Endothelial cell of hepatic sinusoid (primary cell): ENCODE measurements around the gene SMCO1.
"Not testable (repeated sequence)": the region's sequence is repeated elsewhere in the genome, so short reads cannot be mapped to it uniquely, and the experiment has no call there.

Source experiments
- in situ Hi-C: cut with HindIII; loops from 2 replicates; pipeline ENCODE4 v1.10.0; 2017; ENCODE audit warnings: low sequenced_read_pairs

SMCO1 gene, protein sequence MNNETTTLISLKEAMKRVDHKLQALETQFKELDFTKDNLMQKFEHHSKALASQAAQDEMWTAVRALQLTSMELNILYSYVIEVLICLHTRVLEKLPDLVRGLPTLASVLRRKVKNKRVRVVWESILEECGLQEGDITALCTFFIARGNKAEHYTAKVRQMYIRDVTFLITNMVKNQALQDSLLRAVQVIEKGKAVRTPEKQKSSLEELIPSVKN

GRCh38 chr3:196514913-196515621 lies at the start of gene SMCO1:
SMCO1 (minus strand) TSS chr3:196515346; CDS start chr3:196515209, 137 bp downstream.
- in situ Hi-C loops, result loop anchor here (5.0 to 10.0 kb wide), 3 partner anchors 38 to 370 kb away; no protein-coding TSS in a partner anchor

DNA sequence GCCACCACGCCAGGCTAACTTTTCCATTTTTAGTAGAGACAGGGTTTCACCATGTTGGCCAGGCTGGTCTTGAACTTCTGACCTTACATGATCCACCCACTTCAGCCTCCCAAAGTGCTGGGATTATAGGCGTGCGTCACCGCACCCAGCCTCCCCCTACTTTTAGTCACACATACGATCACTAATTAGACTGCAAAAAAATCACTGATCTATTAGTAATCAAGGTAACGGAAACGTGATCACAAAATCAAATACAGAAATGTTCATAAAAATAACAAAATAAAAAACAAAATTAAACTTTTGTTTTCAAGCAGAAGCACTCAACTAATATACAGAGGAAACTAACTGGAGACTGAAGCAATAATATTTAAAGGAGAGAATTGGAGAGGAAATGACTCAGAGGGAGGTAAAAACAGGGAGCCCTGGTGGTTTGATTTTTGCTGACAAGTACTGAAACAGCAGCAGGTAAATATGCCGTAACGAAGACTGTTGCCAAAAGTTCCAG lies 48.6 kb upstream of the SMCO1 start:
- in situ Hi-C loops, result no loop called here

DNA sequence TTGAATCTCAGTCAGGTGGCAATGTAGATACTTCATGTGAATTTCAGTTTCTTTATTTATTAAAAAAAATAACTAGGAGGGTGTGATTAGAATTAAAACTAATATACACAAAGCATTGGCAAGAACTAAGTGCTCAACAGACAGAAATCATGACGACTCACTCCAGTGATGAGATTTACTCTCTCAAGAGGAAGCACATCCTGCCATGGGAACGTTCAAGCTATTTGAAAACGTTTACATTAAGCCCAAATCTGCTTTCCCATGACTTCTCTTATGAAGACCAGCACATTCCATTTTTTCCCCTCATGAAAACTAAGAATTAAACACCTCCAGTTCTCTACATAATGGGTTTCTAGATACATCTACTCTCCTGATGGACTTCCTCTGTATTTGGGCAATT lies 44.7 kb upstream of the SMCO1 start:
- in situ Hi-C loops, result no loop called here

DNA sequence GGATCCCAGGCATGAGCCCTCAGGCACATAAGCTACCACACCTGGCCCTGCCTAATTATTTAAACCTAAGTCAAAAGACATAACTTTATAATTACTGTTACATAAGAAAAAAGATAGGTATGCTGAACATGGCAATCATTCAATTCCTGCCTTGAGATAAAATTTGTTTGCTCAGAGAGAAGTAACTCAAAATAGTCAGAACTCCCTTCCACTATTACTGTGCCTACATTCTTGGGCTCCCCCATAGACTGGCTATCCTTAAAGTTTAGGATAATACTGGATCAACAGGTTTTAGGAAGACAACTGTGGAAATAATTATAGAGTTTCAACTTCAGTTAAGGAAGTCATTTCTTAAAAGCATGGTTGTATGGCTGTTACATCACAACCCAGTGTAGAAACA lies 43.3 kb upstream of the SMCO1 start:
- in situ Hi-C loops, result no loop called here

DNA sequence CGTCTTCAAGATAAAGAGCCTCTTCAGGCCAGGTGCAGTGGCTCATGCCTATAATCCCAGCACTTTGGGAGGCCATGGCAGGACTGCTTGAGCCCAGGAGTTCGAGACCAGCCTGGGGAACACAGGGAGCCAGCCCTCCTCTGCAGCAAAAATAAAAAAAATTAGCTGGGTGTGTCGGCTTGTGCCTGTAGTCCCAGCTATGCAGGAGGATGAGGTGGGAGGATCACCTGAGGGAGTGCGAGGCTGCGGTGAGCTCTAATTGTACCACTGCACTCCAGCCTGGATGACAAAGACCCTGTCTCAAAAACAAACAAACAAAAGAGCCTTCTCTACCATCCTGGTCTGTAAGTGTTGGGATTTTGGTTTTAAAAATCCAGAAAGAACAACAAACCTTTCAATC lies 42.1 kb upstream of the SMCO1 start:
- in situ Hi-C loops, result no loop called here

- in situ Hi-C loops, result no loop called here
Observed at GRCh38 chr3:196555295-196555694, 40.1 kb upstream of the SMCO1 start.

GRCh38 chr3:196554205-196554604 lies 39.1 kb upstream of the SMCO1 start:
- in situ Hi-C loops, result no loop called here

DNA sequence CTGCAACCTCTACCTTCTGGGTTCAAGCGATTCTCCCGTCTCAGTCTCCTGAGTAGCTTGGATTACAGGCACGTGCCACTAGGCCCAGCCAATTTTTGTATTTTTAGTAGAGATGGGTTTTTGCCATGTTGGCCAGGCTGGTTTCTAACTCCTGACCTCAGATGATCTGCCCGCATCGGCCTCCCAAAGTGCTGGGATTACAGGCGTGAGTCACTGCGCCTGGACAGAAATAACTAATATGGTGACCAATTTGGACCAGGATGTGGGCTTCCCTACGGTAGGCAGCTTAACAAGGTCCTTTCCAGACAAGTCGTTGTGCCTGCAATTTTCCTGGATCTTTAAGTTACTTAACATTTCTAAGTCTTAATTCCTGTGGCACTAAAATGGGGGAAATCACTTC lies 38.4 kb upstream of the SMCO1 start:
- in situ Hi-C loops, result no loop called here

DNA sequence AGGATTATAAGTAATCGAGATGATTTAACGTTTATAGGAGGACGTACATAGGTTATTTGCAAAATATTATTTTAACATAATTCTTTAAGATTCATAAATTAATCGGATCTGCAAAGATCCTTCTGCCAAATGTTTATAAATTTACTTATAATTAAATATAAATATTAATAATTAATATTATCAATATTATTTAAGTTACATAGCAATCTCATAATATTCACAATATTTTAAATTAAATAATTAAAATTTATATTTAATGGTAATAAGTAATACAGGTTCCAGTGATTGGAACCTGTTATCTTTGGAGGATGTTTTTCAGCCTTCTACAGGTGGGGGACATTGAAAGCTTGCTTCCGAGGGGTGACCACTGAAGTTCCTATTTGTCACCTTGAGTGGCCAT lies 37.1 kb upstream of the SMCO1 start:
- in situ Hi-C loops, result no loop called here

DNA sequence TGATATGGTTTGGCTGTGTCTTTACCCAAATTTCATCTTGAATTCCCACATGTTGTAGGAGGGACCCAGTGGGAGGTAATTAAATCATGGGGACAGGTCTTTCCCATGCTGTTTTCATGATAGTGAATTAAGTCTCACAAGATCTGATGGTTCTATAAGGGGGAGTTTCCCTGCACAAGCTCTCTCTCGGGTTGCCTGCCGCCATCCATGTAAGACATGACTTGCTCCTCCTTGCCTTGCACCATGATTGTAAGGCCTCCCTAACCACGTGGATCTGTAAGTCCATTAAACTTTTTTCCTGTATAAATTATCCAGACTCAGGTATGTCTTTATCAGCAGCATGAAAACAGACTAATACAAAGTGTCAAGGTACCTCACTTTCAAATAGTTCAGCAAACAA lies 35.0 kb upstream of the SMCO1 start:
- in situ Hi-C loops, result not testable (repeated sequence)

DNA sequence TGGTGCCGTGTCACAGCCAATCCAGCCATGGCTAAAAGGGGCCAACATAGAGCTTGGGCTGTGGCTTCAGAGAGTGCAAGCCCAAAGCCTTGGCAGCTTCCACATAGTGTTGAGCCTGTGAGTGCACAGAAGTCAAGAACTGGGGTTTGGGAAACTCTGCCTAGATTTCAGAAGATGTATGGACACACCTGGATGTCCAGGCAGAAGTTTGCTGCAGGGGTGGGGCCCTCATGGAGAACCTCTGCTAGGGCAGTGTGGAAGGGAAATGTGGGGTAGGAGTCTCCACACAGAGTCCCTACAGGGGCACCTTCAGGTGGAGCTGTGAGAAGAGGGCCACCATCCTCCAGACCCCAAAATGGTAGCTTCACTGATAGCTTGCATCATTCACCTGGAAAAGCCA lies 34.2 kb upstream of the SMCO1 start:
- in situ Hi-C loops, result not testable (repeated sequence)

DNA sequence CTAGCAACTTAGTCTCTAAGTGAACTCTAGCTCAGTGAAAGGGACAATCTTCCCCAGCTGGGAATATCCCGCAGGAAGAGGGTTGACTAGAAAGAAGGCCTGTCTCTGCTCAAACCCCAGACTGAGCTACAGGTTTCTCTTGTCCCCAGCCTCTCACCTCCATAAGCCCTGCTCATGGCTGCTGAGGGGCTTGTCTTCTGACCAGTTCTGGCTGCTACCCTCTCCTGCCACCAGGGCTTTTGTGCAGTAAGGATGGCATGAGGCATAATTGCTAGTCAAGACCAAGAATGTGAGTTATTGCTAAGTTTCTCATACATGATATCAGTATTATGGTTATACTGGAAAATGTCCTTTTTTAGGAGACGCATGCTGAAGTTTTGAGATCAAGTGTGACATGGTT lies 31.9 kb upstream of the SMCO1 start:
- in situ Hi-C loops, result no loop called here

GRCh38 chr3:196546537-196546936 lies 31.4 kb upstream of the SMCO1 start:
- in situ Hi-C loops, result no loop called here

DNA sequence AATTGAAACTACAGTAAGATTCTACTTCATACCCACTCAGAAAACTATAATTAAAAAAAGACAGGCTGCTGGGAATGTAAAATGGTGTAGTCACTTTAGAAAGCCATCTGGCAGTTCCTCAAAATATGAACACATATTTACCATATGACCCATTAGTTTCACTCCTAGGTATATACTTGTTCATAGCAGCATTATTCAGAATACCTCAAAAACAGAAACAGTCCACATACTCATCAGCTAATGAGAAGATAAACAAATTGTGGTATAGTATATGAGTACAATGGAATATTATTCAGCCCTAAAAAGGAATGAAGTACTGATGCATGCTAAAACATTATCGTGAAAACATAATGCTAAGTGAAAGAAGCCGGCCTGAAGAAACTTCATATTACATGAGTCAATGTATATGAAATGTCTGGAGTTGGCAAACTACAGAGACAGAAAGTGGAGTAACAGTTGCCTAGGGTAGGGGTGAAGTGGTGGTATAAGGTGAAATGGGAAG lies 29.4 kb upstream of the SMCO1 start:
- in situ Hi-C loops, result no loop called here

DNA sequence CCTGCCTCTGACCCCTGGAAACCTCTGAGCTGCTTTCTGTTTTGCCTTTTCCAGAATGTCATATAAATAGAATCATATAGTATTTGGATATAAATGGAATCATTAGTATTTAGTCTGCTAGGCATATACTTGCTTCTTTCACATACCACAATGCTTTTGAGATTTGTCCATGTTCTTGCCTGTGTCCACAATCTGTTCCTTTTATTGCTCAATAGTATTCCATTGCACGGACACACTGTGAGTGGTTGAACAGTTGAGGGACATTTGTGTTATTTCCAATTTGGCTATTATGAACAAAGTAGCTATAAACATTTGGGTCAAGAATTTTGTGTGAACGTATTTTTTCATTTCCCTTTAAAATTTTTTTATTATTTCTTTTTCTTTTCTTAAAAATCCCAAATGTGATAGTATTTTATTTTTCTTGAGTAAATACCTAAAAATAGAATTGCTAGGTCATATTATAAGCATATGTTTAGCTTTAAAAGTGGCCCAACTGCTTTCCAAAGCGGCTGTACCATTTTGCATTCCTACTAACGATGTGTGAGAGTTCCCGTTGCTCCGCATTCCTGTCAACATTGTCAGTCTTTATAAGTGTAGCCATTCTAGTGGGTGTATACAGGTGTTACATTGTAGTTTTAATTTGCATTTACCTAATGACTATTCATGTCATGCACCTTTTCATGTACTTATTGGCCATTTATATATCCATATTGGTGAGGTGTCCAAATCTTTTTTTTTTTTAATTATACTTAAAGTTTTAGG lies 26.7 kb upstream of the SMCO1 start:
- in situ Hi-C loops, result no loop called here

DNA sequence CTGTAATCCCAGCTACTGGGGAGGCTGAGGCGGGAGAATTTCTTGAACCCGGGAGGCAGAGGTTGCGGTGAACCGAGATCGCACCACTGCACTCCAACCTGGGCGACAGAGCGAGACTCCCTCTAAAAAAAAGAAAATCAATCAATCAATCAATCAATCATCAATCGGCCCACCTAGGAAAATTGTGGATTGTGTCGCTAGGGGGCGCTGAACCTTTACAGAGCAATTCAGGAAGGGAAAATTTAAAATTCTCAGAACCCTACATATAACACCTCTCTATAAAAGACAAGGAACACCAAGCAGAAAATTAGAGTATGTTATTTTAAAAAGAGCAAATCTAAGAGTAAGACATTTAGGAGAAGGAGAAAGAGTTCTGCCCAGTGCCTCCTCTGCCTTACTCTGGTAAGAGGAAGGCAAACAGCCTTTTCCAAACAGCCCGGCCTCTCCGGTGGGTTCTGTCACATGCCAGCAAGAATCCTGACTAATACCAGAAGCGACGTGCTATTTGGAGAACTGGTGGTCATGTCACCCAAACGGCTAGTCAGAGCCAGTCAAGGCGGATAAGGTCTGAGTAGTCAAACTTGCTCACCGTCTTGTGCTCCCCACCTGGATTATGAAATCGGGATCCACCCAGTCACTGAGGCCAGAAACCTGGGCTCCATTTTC lies 22.3 kb upstream of the SMCO1 start:
- in situ Hi-C loops, result no loop called here

- in situ Hi-C loops, result loop anchor here (5.0 kb wide), 2 partner anchors 74 to 154 kb away; no protein-coding TSS in a partner anchor
Observed at GRCh38 chr3:196533260-196533681, 18.1 kb upstream of the SMCO1 start.

DNA sequence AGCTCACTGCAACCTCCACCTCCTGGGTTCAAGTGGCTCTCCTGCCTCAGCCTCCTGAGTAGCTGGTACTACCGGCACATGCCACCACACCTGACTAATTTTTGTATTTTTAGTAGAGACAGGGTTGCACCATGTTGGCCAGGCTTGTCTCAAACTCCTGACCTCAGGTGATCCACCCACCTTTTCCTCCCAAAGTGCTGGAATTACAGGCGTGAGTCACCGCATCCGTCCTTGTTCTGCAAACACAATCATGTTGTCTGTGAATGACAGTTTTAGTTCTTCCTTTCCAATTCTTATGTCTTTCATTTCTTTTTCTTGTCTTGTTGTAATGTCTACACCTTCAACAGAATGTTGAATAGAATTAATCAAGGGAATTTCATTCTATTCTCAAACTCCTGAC lies 16.3 kb upstream of the SMCO1 start:
- in situ Hi-C loops, result loop anchor here (5.0 kb wide), 2 partner anchors 76 to 156 kb away; no protein-coding TSS in a partner anchor

DNA sequence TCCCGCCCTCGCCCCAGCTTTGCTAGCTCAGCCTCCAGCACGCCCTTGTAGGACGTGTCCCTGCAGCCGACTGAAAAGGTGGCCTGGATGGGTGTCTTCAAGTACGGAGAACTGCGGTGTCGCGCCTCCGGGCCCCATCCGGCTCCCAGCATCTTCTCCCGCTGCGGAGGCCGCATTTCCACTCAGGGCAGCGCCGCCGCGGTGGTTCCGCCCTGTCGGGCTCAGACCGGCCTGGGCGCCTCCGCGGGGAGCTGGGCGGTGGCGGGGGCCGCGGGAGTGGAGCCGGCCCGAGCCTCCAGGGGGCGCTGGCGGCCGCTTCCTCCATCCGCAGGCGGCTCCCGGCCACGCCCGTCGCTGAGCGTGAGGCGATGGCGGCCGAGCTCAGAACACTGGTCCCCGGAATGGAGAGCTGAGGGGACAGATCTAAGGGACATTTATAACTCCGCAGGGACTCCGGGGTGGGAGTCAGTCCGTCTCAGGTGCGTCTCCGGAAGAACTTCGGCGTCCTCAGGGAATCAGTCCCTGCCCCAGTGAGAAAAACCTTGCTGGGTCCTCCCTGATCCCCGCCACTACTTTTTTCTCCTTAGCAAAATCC lies 13.6 kb upstream of the SMCO1 start:
- in situ Hi-C loops, result no loop called here

GRCh38 chr3:196525141-196525540 lies 10.0 kb upstream of the SMCO1 start:
- in situ Hi-C loops, result no loop called here
